Neural cell (in vitro differentiated cells): ENCODE results near the gene ADARB2.

Source experiments
- CTCF ChIP-seq: fragments of 450-650 bp; IDR thresholded peaks from 2 replicates; pipeline ENCODE4 v1.5.1; 2014; ENCODE audit warnings: antibody characterized with exemption, mild to moderate bottlenecking, moderate library complexity; ENCODE audit not compliant: poor library complexity, severe bottlenecking
- EP300 ChIP-seq: fragments of 450-650 bp; conservative IDR thresholded peaks from 2 replicates; pipeline ENCODE4 v1.6.1; 2014; ENCODE audit warnings: antibody characterized with exemption, mild to moderate bottlenecking, moderate library complexity; ENCODE audit not compliant: poor library complexity, severe bottlenecking
- EZH2 ChIP-seq: fragments of 200-600, 300-800 bp; shearing (Covaris generic), sonication (generic); IDR thresholded peaks from 2 replicates; pipeline ENCODE4 v1.6.1; 2014; ENCODE audit warnings: antibody characterized with exemption, low read length, borderline replicate concordance, mild to moderate bottlenecking; ENCODE audit not compliant: insufficient read depth, poor library complexity, severe bottlenecking
- MXI1 ChIP-seq: fragments of 450-650 bp; conservative IDR thresholded peaks from 2 replicates; pipeline ENCODE4 v1.6.1; 2014; ENCODE audit warnings: antibody characterized with exemption, mild to moderate bottlenecking; ENCODE audit not compliant: poor library complexity, severe bottlenecking
- SMC3 ChIP-seq: fragments of 450-650 bp; conservative IDR thresholded peaks from 2 replicates; pipeline ENCODE4 v1.6.1; 2014; ENCODE audit warnings: antibody characterized with exemption, mild to moderate bottlenecking, moderate library complexity; ENCODE audit not compliant: poor library complexity

GRCh38 chr10:1360011-1360557 lies 377.2 kb downstream of the ADARB2 start:
- TF ChIP-seq CTCF (peak; percentile 14), EZH2 (no peak), SMC3 (no peak), MXI1 (no peak), EP300 (no peak)
